H1 (cell line): ENCODE data around the gene STXBP5L. TPM values are rescaled to one million over a fixed set of nuclear protein-coding genes. Genes with fewer than 3 reads are reported as not detected.

Experiments used
- CTCF ChIA-PET: fragments of 300-600 bp; sonication (Branson Sonifier 250); formaldehyde crosslinking; loops from one replicate; lab custom pipeline; 2021; ENCODE audit not compliant: partially characterized antibody; lab: Charles Lee
- POLR2A ChIA-PET: fragments of 300-600 bp; sonication (Branson Sonifier 250); formaldehyde crosslinking; loops from one replicate; lab custom pipeline; 2021; ENCODE audit warnings: inconsistent platforms; ENCODE audit not compliant: partially characterized antibody; lab: Charles Lee
- DNase-seq, 2 experiments: peaks; one replicate each; pipeline versions ENCODE4 v3.0.0 to v3.0.0-alpha.2; 2010 to 2022; ENCODE audit warnings: low spot score in 2 of 2, low read depth in 1 of 2, mixed read lengths in 1 of 2
- FAIRE-seq: peaks from 2 replicates; lab custom pipeline; 2011; peaks lifted over from hg19 to GRCh38; lab: Jason Lieb, UNC
- H2AFZ ChIP-seq: 2 replicates; pipeline ENCODE4 v1.8.1; 2012; ENCODE audit warnings: low read length, inconsistent platforms
- H2AK5ac ChIP-seq: 2 replicates; pipeline ENCODE4 v1.6.1; 2013; ENCODE audit warnings: low read depth, low read length
- H2BK120ac ChIP-seq: replicated peaks from 2 replicates; pipeline ENCODE3; 2013; ENCODE audit warnings: low read depth, low read length, inconsistent platforms
- H2BK12ac ChIP-seq: 2 replicates; pipeline ENCODE4 v1.6.1; 2013; ENCODE audit warnings: low read depth, low read length
- H2BK15ac ChIP-seq: 2 replicates; pipeline ENCODE4 v1.6.1; 2013; ENCODE audit warnings: low read length
- H2BK20ac ChIP-seq: 2 replicates; pipeline ENCODE4 v1.6.1; 2013; ENCODE audit warnings: low read length
- H2BK5ac ChIP-seq: 2 replicates; pipeline ENCODE4 v1.6.1; 2013; ENCODE audit warnings: low read depth, low read length
- H3K14ac ChIP-seq: 2 replicates; pipeline ENCODE4 v1.6.1; 2013; ENCODE audit warnings: inconsistent platforms; ENCODE audit not compliant: insufficient read length
- H3K18ac ChIP-seq: 2 replicates; pipeline ENCODE4 v1.6.1; 2013; ENCODE audit warnings: low read length; ENCODE audit errors: extremely low read depth
- H3K23ac ChIP-seq: 2 replicates; pipeline ENCODE4 v1.6.1; 2013; ENCODE audit warnings: inconsistent platforms; ENCODE audit not compliant: insufficient read length
- H3K23me2 ChIP-seq: 2 replicates; pipeline ENCODE4 v1.6.1; 2013; ENCODE audit warnings: low read depth, low read length
- H3K27ac ChIP-seq: 2 replicates; pipeline ENCODE4 v1.6.1; 2011; ENCODE audit warnings: low read depth, low read length, inconsistent platforms
- H3K27me3 ChIP-seq, 4 experiments: replicated peaks in 1 of 4; 1 replicate in 1 of 4; 2 replicates in 3 of 4; pipeline versions ENCODE4 v1.6.1 to v1.8.1; 2011 to 2013; ENCODE audit warnings: low read length in 3 of 4, mild to moderate bottlenecking in 3 of 4, inconsistent platforms in 2 of 4, mixed read lengths in 2 of 4, moderate library complexity in 1 of 4; ENCODE audit not compliant: control insufficient read depth in 3 of 4, insufficient read depth in 3 of 4; ENCODE audit errors: extremely low read depth in 1 of 4
- H3K36me3 ChIP-seq, 4 experiments: 2 replicates each; pipeline versions ENCODE4 v1.6.1 to v1.8.1; 2011 to 2013; ENCODE audit warnings: mild to moderate bottlenecking in 4 of 4, low read length in 3 of 4, moderate library complexity in 2 of 4, control low read depth in 1 of 4, inconsistent platforms in 1 of 4; ENCODE audit not compliant: insufficient read depth in 4 of 4, control insufficient read depth in 2 of 4
- H3K4ac ChIP-seq: replicated peaks from 2 replicates; pipeline ENCODE3; 2013; ENCODE audit warnings: low read length, low read depth, mixed read lengths, inconsistent platforms; ENCODE audit not compliant: insufficient read length
- H3K4me1 ChIP-seq, 4 experiments: replicated peaks in 1 of 4; 1 replicate in 1 of 4; 2 replicates in 3 of 4; pipeline versions ENCODE4 v1.6.1 to v1.8.1; 2011 to 2013; ENCODE audit warnings: low read length in 3 of 4, inconsistent platforms in 2 of 4, mixed read lengths in 1 of 4; ENCODE audit not compliant: insufficient read depth in 4 of 4, control insufficient read depth in 3 of 4
- H3K4me2 ChIP-seq, 2 experiments: 2 replicates each; pipeline versions ENCODE4 v1.6.1 to v1.8.1; 2011 to 2013; ENCODE audit warnings: low read depth in 2 of 2, low read length in 2 of 2, control low read depth in 1 of 2, inconsistent platforms in 1 of 2, mild to moderate bottlenecking in 1 of 2; ENCODE audit not compliant: insufficient read depth in 1 of 2
- H3K4me3 ChIP-seq, 4 experiments: fragments of 200-600, 300-600 bp in 1 of 4; sonication (generic), shearing (Covaris generic), sonication (Bioruptor Twin) in 1 of 4; 2 replicates each; pipeline versions ENCODE4 v1.5.1 to v1.8.1; 2011 to 2016; ENCODE audit warnings: low read length in 4 of 4, low read depth in 3 of 4, control low read depth in 2 of 4, inconsistent platforms in 2 of 4, mild to moderate bottlenecking in 2 of 4, mixed read lengths in 1 of 4, moderate library complexity in 1 of 4; ENCODE audit not compliant: insufficient read depth in 2 of 4; ENCODE audit errors: extremely low read depth in 1 of 4
- H3K56ac ChIP-seq: replicated peaks from 2 replicates; pipeline ENCODE3; 2013; ENCODE audit warnings: low read depth, mild to moderate bottlenecking, mixed read lengths, low read length, inconsistent platforms; ENCODE audit not compliant: insufficient read length
- H3K79me1 ChIP-seq: 2 replicates; pipeline ENCODE4 v1.6.1; 2013; ENCODE audit warnings: low read depth, low read length, control low read depth
- H3K79me2 ChIP-seq, 2 experiments: 2 replicates each; pipeline versions ENCODE4 v1.6.1 to v1.8.1; 2012 to 2013; ENCODE audit warnings: low read length in 2 of 2, mild to moderate bottlenecking in 2 of 2, inconsistent platforms in 1 of 2; ENCODE audit not compliant: insufficient read depth in 2 of 2, control insufficient read depth in 1 of 2
- H3K9ac ChIP-seq, 4 experiments: replicated peaks in 1 of 4; 1 replicate in 1 of 4; 2 replicates in 3 of 4; pipeline versions ENCODE4 v1.6.1 to v1.8.1; 2011 to 2013; ENCODE audit warnings: low read depth in 3 of 4, low read length in 3 of 4, control low read depth in 2 of 4, mild to moderate bottlenecking in 2 of 4, moderate library complexity in 2 of 4, inconsistent platforms in 1 of 4; ENCODE audit errors: extremely low read depth in 1 of 4
- H3K9me3 ChIP-seq, 2 experiments: 2 replicates each; pipeline versions ENCODE4 v1.6.1 to v1.8.1; 2012 to 2013; ENCODE audit warnings: mild to moderate bottlenecking in 2 of 2, moderate library complexity in 2 of 2, control low read depth in 1 of 2, inconsistent platforms in 1 of 2, low read depth in 1 of 2, low read length in 1 of 2, mixed read lengths in 1 of 2; ENCODE audit not compliant: insufficient read depth in 2 of 2
- H4K20me1 ChIP-seq, 2 experiments: replicated peaks in 1 of 2; 2 replicates each; pipeline versions ENCODE3 to v1.8.1; 2011 to 2013; ENCODE audit warnings: inconsistent platforms in 2 of 2, low read length in 2 of 2, mild to moderate bottlenecking in 1 of 2; ENCODE audit not compliant: insufficient read depth in 2 of 2, control insufficient read depth in 1 of 2
- H4K5ac ChIP-seq: 2 replicates; pipeline ENCODE4 v1.6.1; 2013; ENCODE audit warnings: low read length, low read depth, mixed read lengths, inconsistent platforms; ENCODE audit not compliant: insufficient read length
- H4K8ac ChIP-seq: 2 replicates; pipeline ENCODE4 v1.8.0; 2013; ENCODE audit warnings: mild to moderate bottlenecking, moderate library complexity, low read length, inconsistent platforms; ENCODE audit not compliant: insufficient read depth; ENCODE audit errors: extremely low read depth
- H4K91ac ChIP-seq: replicated peaks from 2 replicates; pipeline ENCODE3; 2013; ENCODE audit warnings: low read length, mixed read lengths, inconsistent platforms; ENCODE audit not compliant: insufficient read length
- ASH2L ChIP-seq: fragments of 200-600, 300-600 bp; sonication (generic); IDR thresholded peaks from one replicate; pipeline ENCODE4 v1.7.1; 2017; ENCODE audit warnings: low read length
- E2F6 ChIP-seq: IDR thresholded peaks from 2 replicates; pipeline ENCODE4 v1.6.1; 2012; ENCODE audit warnings: inconsistent platforms
- NANOG ChIP-seq: IDR thresholded peaks from 2 replicates; pipeline ENCODE4 v1.6.1; 2011; ENCODE audit warnings: low read length, low read depth, mild to moderate bottlenecking, inconsistent platforms; ENCODE audit not compliant: insufficient read depth, poor library complexity, severe bottlenecking
- RAD21 ChIP-seq, 2 experiments: IDR thresholded peaks in 1 of 2; conservative IDR thresholded peaks in 1 of 2; 2 replicates each; pipeline ENCODE4 v1.6.1; 2011; ENCODE audit warnings: low read depth in 2 of 2, low read length in 2 of 2, improper control_type of control experiment in 1 of 2, inconsistent platforms in 1 of 2, mild to moderate bottlenecking in 1 of 2, moderate library complexity in 1 of 2
- SUZ12 ChIP-seq: fragments of 200-600 bp; sonication (generic); IDR thresholded peaks from 2 replicates; pipeline ENCODE4 v1.6.1; 2012; ENCODE audit warnings: mild to moderate bottlenecking, inconsistent platforms, low read length, moderate library complexity, mixed read lengths
- TAF1 ChIP-seq: IDR thresholded peaks from 2 replicates; pipeline ENCODE4 v1.6.1; 2011; ENCODE audit warnings: mild to moderate bottlenecking, low read depth, low read length
- WGBS, 2 experiments: shearing (Covaris generic) in 1 of 2; methylation state at CpG; one replicate each; pipeline versions ENCODE4 v1.1.6 to v1.1.7; 2013 to 2015; ENCODE audit warnings: low lambda C conversion rate in 2 of 2, mixed read lengths in 2 of 2, inconsistent platforms in 1 of 2, low coverage in 1 of 2, missing lambda C conversion rate in 1 of 2; ENCODE audit not compliant: insufficient replicate concordance in 2 of 2, insufficient coverage in 1 of 2, insufficient read length in 1 of 2; ENCODE audit errors: extremely low coverage in 1 of 2, missing lambda C conversion rate in 1 of 2; 5-methylcytosine and 5-hydroxymethylcytosine counted together
- polyA plus RNA-seq, 7 experiments: library from polyadenylated mRNA; depleted of rRNA in 3 of 7; stranded (reverse) in 5 of 7; unstranded in 2 of 7; fragments of >200 nt in 5 of 7; fragments of 200-250 nt in 2 of 7; gene quantifications; 1 replicate in 5 of 7; 2 replicates in 1 of 7; 4 replicates in 1 of 7; pipeline versions ENCODE4 v1.2.1 to v1.2.3, GENCODE V29; 2011 to 2013; ENCODE audit warnings: missing spikeins in 2 of 7, mixed read lengths in 2 of 7
- total RNA-seq: library from RNA; stranded (reverse); fragmentation: NEBNext Ultra II Directional; extraction: Animal tissue kit (Norgen Biotek cat#: 25700); gene quantifications from 2 replicates; pipeline ENCODE4 v1.2.1, GENCODE V29; 2021

STXBP5L gene
- total and polyA plus RNA-seq, 2 of the 8 experiments (the other 6 are each of a cell fraction or from before 2014, with no cell fraction given): 2.0 to 6.0 TPM

- H3K14ac ChIP-seq: no peak overlapping the region
- no peak overlapping the region for H4K91ac ChIP-seq
- H3K79me2 ChIP-seq: no peaks in the 10 kb centered on the region
- H2BK5ac ChIP-seq: no peak overlapping the region
- FAIRE-seq: no peak
- no peak for DNase-seq
- no peak overlapping the region for H2BK120ac ChIP-seq
- H2BK20ac ChIP-seq: no peak overlapping the region
- H3K18ac ChIP-seq: no peak overlapping the region
- ChIA-PET POLR2A (no interaction called here), CTCF (interaction anchor here (0.6 kb wide), 1 partner anchor 1466 kb away, joined by 3 read pairs; no protein-coding TSS in a partner anchor)
- no peak overlapping the region for H3K56ac ChIP-seq
- no peak overlapping the region for H2BK12ac ChIP-seq
- H4K20me1 ChIP-seq: no peaks in the 10 kb centered on the region
- H2AK5ac ChIP-seq: no peak overlapping the region
- peaks cover 0 to 12% of the 10 kb centered on the region in 2 experiments; a peak in 1 of 4 replicates for H3K9me3 ChIP-seq
- no peak overlapping the region for H3K27ac ChIP-seq
- no peak overlapping the region for H2BK15ac ChIP-seq
- no peak overlapping the region for H3K23ac ChIP-seq
- no peaks in the 10 kb centered on the region for H3K23me2 ChIP-seq
- no peak overlapping the region for H4K5ac ChIP-seq
- H3K4me3 ChIP-seq: no peak overlapping the region
- 60% methylated on average over 1 of the region's 1 CpG; no CpG with 5 or more reads in 1 of the 2 experiments for WGBS, 2 experiments
- no peaks in the 10 kb centered on the region for H3K79me1 ChIP-seq
- H3K36me3 ChIP-seq: peaks cover 0 to 6% (median 0%) of the 10 kb centered on the region in 4 experiments; a peak in 2 of 8 replicates
- no peak overlapping the region for H2AFZ ChIP-seq
- no peak overlapping the region for H3K4me2 ChIP-seq
- H4K8ac ChIP-seq: no peak overlapping the region
- H3K9ac ChIP-seq: no peak overlapping the region
- no peaks in the 10 kb centered on the region for H3K4me1 ChIP-seq
- H3K27me3 ChIP-seq: no peaks in the 10 kb centered on the region
- TF ChIP-seq E2F6: no peak
- TF ChIP-seq ASH2L: no peak
- TF ChIP-seq SUZ12: no peak
- no peak for TF ChIP-seq NANOG
- TF ChIP-seq TAF1: no peak
- no peak for TF ChIP-seq RAD21 (IDR thresholded peaks at IDR 0.05 in 1 of 2, conservative IDR thresholded peaks at IDR 0.05 in 1 of 2; ENCODE audit: low read depth in 2 of 2, low read length in 2 of 2)
- H3K4ac ChIP-seq: no peak overlapping the region
Measured at GRCh38 chr3:120926146-120926545, 18.1 kb downstream of the STXBP5L start.
